Hippocampal formation (tissue), 2 donors: ENCODE measurements around the gene QRICH2.
"Not testable (repeated sequence)": the region's sequence is repeated elsewhere in the genome, so short reads cannot be mapped to it uniquely, and the experiment has no call there.

Experiments
- DNase-seq, 2 donors: peaks; one replicate each; lab custom pipeline; 2025; lab: John Stamatoyannopoulos, UW

Gene QRICH2

GRCh38 chr17:76266244-76266938, 41.7 kb downstream of the QRICH2 start:
- no peak for DNase-seq

GRCh38 chr17:76265624-76266243, 42.3 kb downstream of the QRICH2 start:
- peak in 1 of 2 donors; percentile 38 for DNase-seq

GRCh38 chr17:76264755-76265623, 43.1 kb downstream of the QRICH2 start, which contains the start of gene UBALD2:
UBALD2 (plus strand) TSS chr17:76265348; CDS start chr17:76265506, 158 bp downstream.
- DNase-seq = peak; percentile 99 to 100

GRCh38 chr17:76264425-76264754, 43.7 kb downstream of the QRICH2 start:
- DNase-seq = no peak

- DNase-seq = no peak
Measured at GRCh38 chr17:76263896-76264295, 44.2 kb downstream of the QRICH2 start.

GRCh38 chr17:76262732-76263344, 45.2 kb downstream of the QRICH2 start:
- no peak for DNase-seq

- DNase-seq = peak in 1 of 2 donors; percentile 35
Measured at GRCh38 chr17:76261421-76262215, 46.5 kb downstream of the QRICH2 start.

- DNase-seq = no peak
Measured at GRCh38 chr17:76260669-76261068, 47.4 kb downstream of the QRICH2 start.

GRCh38 chr17:76260220-76260619, 47.9 kb downstream of the QRICH2 start:
- DNase-seq = no peak

- DNase-seq = not testable (repeated sequence)
Measured at GRCh38 chr17:76256430-76257050, 51.5 kb downstream of the QRICH2 start.

- DNase-seq = no peak
Measured at GRCh38 chr17:76255801-76256429, 52.2 kb downstream of the QRICH2 start.

- no peak for DNase-seq
Measured at GRCh38 chr17:76254275-76254674, 53.8 kb downstream of the QRICH2 start.

GRCh38 chr17:76253841-76254240, 54.2 kb downstream of the QRICH2 start:
- no peak for DNase-seq

GRCh38 chr17:76252967-76253766, 54.9 kb downstream of the QRICH2 start:
- DNase-seq = not testable (repeated sequence)

- no peak for DNase-seq
Measured at GRCh38 chr17:76252040-76252954, 55.8 kb downstream of the QRICH2 start.

- DNase-seq = no peak
Measured at GRCh38 chr17:76251478-76252039, 56.5 kb downstream of the QRICH2 start.

- DNase-seq = no peak
Measured at GRCh38 chr17:76250141-76250540, 57.9 kb downstream of the QRICH2 start.
